Fibroblast of lung (primary cell): ENCODE measurements around the gene TBL1X.

Source experiments
- CTCF ChIP-seq, 2 donors: IDR thresholded peaks in 1 of 2; conservative IDR thresholded peaks in 1 of 2; 1 replicate in 1 of 2; 2 replicates in 1 of 2; pipeline ENCODE4 v1.5.1; 2011 to 2012; ENCODE audit warnings: low read length in 2 of 2, control low read depth in 1 of 2, inconsistent platforms in 1 of 2, low read depth in 1 of 2, mild to moderate bottlenecking in 1 of 2
- EZH2 ChIP-seq: IDR thresholded peaks from 2 replicates; pipeline ENCODE4 v1.5.1; 2012; ENCODE audit warnings: low read length, control low read depth, mild to moderate bottlenecking; ENCODE audit errors: missing control alignments

DNA sequence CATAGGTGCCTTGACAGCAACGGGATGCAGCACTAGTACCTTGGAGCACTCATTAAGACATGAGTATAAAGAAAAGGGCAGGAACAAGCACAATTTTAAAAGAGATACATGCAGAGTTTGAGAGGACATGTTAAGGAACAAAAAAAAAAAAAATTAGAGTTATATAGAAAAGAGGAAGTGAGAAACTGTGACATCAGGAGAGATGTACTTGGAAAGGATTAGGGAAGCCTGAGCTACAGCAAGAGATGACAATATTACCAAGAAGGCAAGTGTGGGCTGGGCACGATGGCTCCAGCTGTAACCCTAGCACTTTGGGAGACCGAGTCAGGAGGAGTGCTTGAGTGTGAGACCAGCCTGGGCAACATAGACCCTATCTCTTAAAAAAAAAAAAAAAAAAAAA is 263.4 kb downstream of the TBL1X start:
- TF ChIP-seq CTCF (conservative IDR thresholded peaks at IDR 0.05 in 1 of 2, IDR thresholded peaks at IDR 0.05 in 1 of 2; ENCODE audit: low read depth in 1 of 2, low read length in 2 of 2) (no peak), EZH2 (no peak)
